H9 (cell line): ENCODE data around the gene FAM53B. TPM values are rescaled to one million over a fixed set of nuclear protein-coding genes. Genes with fewer than 3 reads are reported as not detected.

Experiments used
- DNase-seq: peaks from one replicate; pipeline ENCODE4 v3.0.0-alpha.2; 2017
- H2AFZ ChIP-seq: one replicate; pipeline ENCODE4 v1.6.1; 2013; ENCODE audit warnings: mild to moderate bottlenecking, low read length, control low read depth, moderate library complexity
- H2AK5ac ChIP-seq: 2 replicates; pipeline ENCODE4 v1.6.1; 2013; ENCODE audit warnings: low read length, control low read depth, mixed read lengths; ENCODE audit not compliant: insufficient read length
- H2BK120ac ChIP-seq: one replicate; pipeline ENCODE4 v1.6.1; 2013; ENCODE audit warnings: low read depth, mild to moderate bottlenecking, low read length, control low read depth, inconsistent platforms; ENCODE audit not compliant: poor library complexity, severe bottlenecking
- H2BK12ac ChIP-seq: 2 replicates; pipeline ENCODE4 v1.6.1; 2013; ENCODE audit warnings: low read length, control low read depth, mixed read lengths, low read depth; ENCODE audit not compliant: insufficient read length
- H2BK15ac ChIP-seq: 2 replicates; pipeline ENCODE4 v1.6.1; 2013; ENCODE audit warnings: low read depth, low read length, control low read depth
- H2BK20ac ChIP-seq: one replicate; pipeline ENCODE4 v1.6.1; 2013; ENCODE audit warnings: low read depth, mild to moderate bottlenecking, low read length, control low read depth, inconsistent platforms; ENCODE audit not compliant: poor library complexity, severe bottlenecking
- H2BK5ac ChIP-seq: 2 replicates; pipeline ENCODE4 v1.6.1; 2013; ENCODE audit warnings: low read length, control low read depth, mixed read lengths; ENCODE audit not compliant: insufficient read length
- H3K14ac ChIP-seq: 2 replicates; pipeline ENCODE4 v1.6.1; 2013; ENCODE audit warnings: low read length, control low read depth; ENCODE audit not compliant: insufficient read depth
- H3K18ac ChIP-seq: 2 replicates; pipeline ENCODE4 v1.6.1; 2013; ENCODE audit warnings: low read depth, mild to moderate bottlenecking, mixed read lengths, low read length, control low read depth; ENCODE audit not compliant: insufficient read length
- H3K23ac ChIP-seq: 2 replicates; pipeline ENCODE4 v1.6.1; 2013; ENCODE audit warnings: low read length, control low read depth, mixed read lengths, low read depth; ENCODE audit not compliant: insufficient read length
- H3K23me2 ChIP-seq: 2 replicates; pipeline ENCODE4 v1.6.1; 2013; ENCODE audit warnings: low read depth, mild to moderate bottlenecking, mixed read lengths, low read length, control low read depth; ENCODE audit not compliant: insufficient read length, poor library complexity, severe bottlenecking
- H3K27ac ChIP-seq: 2 replicates; pipeline ENCODE4 v1.5.1; 2013; ENCODE audit warnings: low read length, control low read depth, mixed read lengths, low read depth; ENCODE audit not compliant: insufficient read length
- H3K27me3 ChIP-seq: 2 replicates; pipeline ENCODE4 v1.6.1; 2013; ENCODE audit warnings: low read length, control low read depth, inconsistent platforms; ENCODE audit not compliant: insufficient read depth
- H3K4ac ChIP-seq: 2 replicates; pipeline ENCODE4 v1.6.1; 2013; ENCODE audit warnings: low read depth, mild to moderate bottlenecking, control low read depth, inconsistent platforms, low read length, moderate library complexity
- H3K4me1 ChIP-seq: 2 replicates; pipeline ENCODE4 v1.6.1; 2013; ENCODE audit warnings: low read length, control low read depth, inconsistent platforms; ENCODE audit not compliant: insufficient read depth
- H3K4me2 ChIP-seq: 2 replicates; pipeline ENCODE4 v1.6.1; 2013; ENCODE audit warnings: low read length, control low read depth, mixed read lengths; ENCODE audit not compliant: insufficient read length, insufficient read depth
- H3K56ac ChIP-seq: 2 replicates; pipeline ENCODE4 v1.6.1; 2013; ENCODE audit warnings: low read depth, mild to moderate bottlenecking, mixed read lengths, low read length, control low read depth; ENCODE audit not compliant: insufficient read length
- H3K79me1 ChIP-seq: 2 replicates; pipeline ENCODE4 v1.6.1; 2013; ENCODE audit warnings: low read depth, mild to moderate bottlenecking, moderate library complexity, low read length, control low read depth, inconsistent platforms; ENCODE audit not compliant: insufficient read depth, poor library complexity, severe bottlenecking
- H3K79me2 ChIP-seq: 2 replicates; pipeline ENCODE4 v1.6.1; 2013; ENCODE audit warnings: low read length, control low read depth, inconsistent platforms; ENCODE audit not compliant: insufficient read depth
- H3K9ac ChIP-seq: 2 replicates; pipeline ENCODE4 v1.6.1; 2013; ENCODE audit warnings: low read length, control low read depth, mixed read lengths; ENCODE audit not compliant: insufficient read length; ENCODE audit errors: extremely low read depth
- H3K9me3 ChIP-seq: one replicate; pipeline ENCODE4 v1.6.1; 2013; ENCODE audit warnings: low read depth, low read length, inconsistent platforms; ENCODE audit not compliant: control insufficient read depth
- H3T11ph ChIP-seq: one replicate; pipeline ENCODE4 v1.6.1; 2013; ENCODE audit warnings: mild to moderate bottlenecking, low read length, control low read depth, inconsistent platforms
- H4K20me1 ChIP-seq: one replicate; pipeline ENCODE4 v1.6.1; 2013; ENCODE audit not compliant: control insufficient read depth, insufficient read length, insufficient read depth
- H4K5ac ChIP-seq: 2 replicates; pipeline ENCODE4 v1.6.1; 2013; ENCODE audit warnings: low read depth, mild to moderate bottlenecking, mixed read lengths, low read length, control low read depth; ENCODE audit not compliant: insufficient read length
- H4K8ac ChIP-seq: replicated peaks from 2 replicates; pipeline ENCODE4 v1.6.1; 2013; ENCODE audit warnings: low read length, control low read depth, mixed read lengths, low read depth; ENCODE audit not compliant: insufficient read length
- H4K91ac ChIP-seq: 2 replicates; pipeline ENCODE4 v1.6.1; 2013; ENCODE audit warnings: low read depth, mild to moderate bottlenecking, moderate library complexity, mixed read lengths, low read length, control low read depth; ENCODE audit not compliant: insufficient read length
- H3K27ac Mint-ChIP-seq, 3 experiments: 2 replicates in 2 of 3; 3 replicates in 1 of 3; pipeline ENCODE4 v1.8.0; 2020 to 2021; ENCODE audit warnings: mixed read lengths in 3 of 3, mild to moderate bottlenecking in 1 of 3, moderate library complexity in 1 of 3
- H3K27me3 Mint-ChIP-seq: 2 replicates; pipeline ENCODE4 v1.8.0; 2021; ENCODE audit warnings: low read depth, mild to moderate bottlenecking, moderate library complexity, mixed read lengths
- H3K36me3 Mint-ChIP-seq, 3 experiments: 2 replicates in 2 of 3; 3 replicates in 1 of 3; pipeline ENCODE4 v1.8.0; 2020 to 2021; ENCODE audit warnings: low read depth in 3 of 3, mixed read lengths in 3 of 3; ENCODE audit not compliant: insufficient read depth in 1 of 3
- H3K4me1 Mint-ChIP-seq, 2 experiments: 2 replicates each; pipeline ENCODE4 v1.8.0; 2020; ENCODE audit warnings: mixed read lengths in 2 of 2
- H3K4me3 Mint-ChIP-seq, 2 experiments: 2 replicates in 1 of 2; 3 replicates in 1 of 2; pipeline ENCODE4 v1.8.0; 2020 to 2021; ENCODE audit warnings: mild to moderate bottlenecking in 2 of 2, mixed read lengths in 2 of 2, moderate library complexity in 1 of 2
- H3K9me3 Mint-ChIP-seq, 2 experiments: 2 replicates in 1 of 2; 3 replicates in 1 of 2; pipeline ENCODE4 v1.8.0; 2020; ENCODE audit warnings: mild to moderate bottlenecking in 2 of 2, mixed read lengths in 2 of 2, moderate library complexity in 1 of 2
- WGBS: extraction: QIAGEN DNeasy Blood & Tissue Kit; methylation state at CpG from one replicate; pipeline ENCODE4 v1.1.7; 2013; ENCODE audit warnings: missing lambda C conversion rate, low lambda C conversion rate, mixed read lengths; ENCODE audit not compliant: insufficient read length; ENCODE audit errors: extremely low coverage; 5-methylcytosine and 5-hydroxymethylcytosine counted together
- total RNA-seq: library from RNA; stranded (reverse); gene quantifications from 2 replicates; pipeline ENCODE4 v1.2.1, GENCODE V29; 2021
- TF ChIP-seq, protein P1 (sequence below): fragments of 200-600 bp; sonication (generic); conservative IDR thresholded peaks from 3 replicates; pipeline ENCODE4 v1.8.0; 2021; ENCODE audit warnings: antibody characterized with exemption, mild to moderate bottlenecking

Gene FAM53B
- total RNA-seq, 1 experiment from 2014 or later = 11.5 TPM

DNA sequence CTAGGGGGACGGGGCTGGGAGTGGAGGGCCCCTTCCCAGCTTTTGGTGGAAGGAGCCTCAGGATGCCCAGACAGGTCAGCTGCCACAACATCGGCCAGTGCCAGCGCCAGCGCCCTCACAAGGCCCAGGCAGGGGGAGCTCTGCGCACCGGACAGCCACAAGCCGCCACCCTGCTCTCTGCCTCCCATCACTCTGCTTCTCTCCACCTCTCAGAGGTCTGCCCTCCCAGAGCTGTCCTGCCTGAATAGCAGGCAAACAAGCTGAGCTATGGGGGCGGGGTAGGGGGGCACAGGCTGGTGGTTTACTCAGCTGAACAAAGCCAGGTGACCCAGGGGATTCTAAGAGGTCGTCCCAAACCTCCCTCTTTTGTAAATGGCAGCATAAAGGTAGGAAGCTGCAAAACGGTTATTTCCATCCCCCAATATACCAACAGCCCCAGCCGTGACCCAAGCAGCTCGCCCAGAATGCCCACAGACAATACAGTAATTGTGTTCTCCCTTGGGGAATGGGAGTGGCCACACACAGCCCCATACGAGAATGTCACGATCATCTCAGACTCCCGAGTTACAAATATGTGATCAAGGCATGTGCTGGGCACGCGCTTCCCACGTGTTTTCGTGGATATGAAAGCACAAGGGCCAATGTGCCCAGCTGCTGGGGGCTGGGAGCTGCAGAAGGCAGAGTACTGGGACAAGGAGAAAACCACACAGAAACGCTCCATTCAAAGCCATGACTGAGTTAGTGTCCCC, 19.7 kb downstream of the FAM53B start:
- DNase-seq = no peak
- no peak overlapping the region for H4K8ac ChIP-seq

More for the DNA sequence above, 19.7 kb downstream of the FAM53B start:
- Mint-ChIP-seq H3K27ac (peak overlapping the region in 1 of 3 experiments; percentile 82; a peak in 2 of 7 replicates), H3K4me3 (no peak overlapping the region), H3K36me3 (no peaks in the 10 kb centered on the region; a peak in 1 of 7 replicates), H3K9me3 (no peaks in the 10 kb centered on the region), H3K27me3 (no peaks in the 10 kb centered on the region), H3K4me1 (peaks cover 27 to 39% of the 10 kb centered on the region in 2 experiments)
- Histone ChIP-seq H2BK12ac (no peak overlapping the region), H3K56ac (no peak overlapping the region), H3K27ac (no peak overlapping the region), H3K9ac (no peak overlapping the region), H3K9me3 (no peaks in the 10 kb centered on the region), H3K4me2 (no peak overlapping the region), H2BK5ac (no peak overlapping the region), H3K23me2 (no peaks in the 10 kb centered on the region), H3T11ph (no peak overlapping the region), H3K79me1 (no peaks in the 10 kb centered on the region), H2BK20ac (no peak overlapping the region), H4K5ac (no peak overlapping the region), H2BK15ac (no peak overlapping the region), H3K27me3 (no peaks in the 10 kb centered on the region), H3K23ac (no peak overlapping the region), H3K79me2 (no peaks in the 10 kb centered on the region), H2AK5ac (no peak overlapping the region), H3K4me1 (no peaks in the 10 kb centered on the region), H3K4ac (no peak overlapping the region), H3K14ac (peak overlapping the region; percentile 16; the same call in 1 of the 2 replicates), H4K91ac (no peak overlapping the region), H3K18ac (no peak overlapping the region), H4K20me1 (no peaks in the 10 kb centered on the region), H2AFZ (no peak overlapping the region), H2BK120ac (no peak overlapping the region)
- TF ChIP-seq, protein P1, sequence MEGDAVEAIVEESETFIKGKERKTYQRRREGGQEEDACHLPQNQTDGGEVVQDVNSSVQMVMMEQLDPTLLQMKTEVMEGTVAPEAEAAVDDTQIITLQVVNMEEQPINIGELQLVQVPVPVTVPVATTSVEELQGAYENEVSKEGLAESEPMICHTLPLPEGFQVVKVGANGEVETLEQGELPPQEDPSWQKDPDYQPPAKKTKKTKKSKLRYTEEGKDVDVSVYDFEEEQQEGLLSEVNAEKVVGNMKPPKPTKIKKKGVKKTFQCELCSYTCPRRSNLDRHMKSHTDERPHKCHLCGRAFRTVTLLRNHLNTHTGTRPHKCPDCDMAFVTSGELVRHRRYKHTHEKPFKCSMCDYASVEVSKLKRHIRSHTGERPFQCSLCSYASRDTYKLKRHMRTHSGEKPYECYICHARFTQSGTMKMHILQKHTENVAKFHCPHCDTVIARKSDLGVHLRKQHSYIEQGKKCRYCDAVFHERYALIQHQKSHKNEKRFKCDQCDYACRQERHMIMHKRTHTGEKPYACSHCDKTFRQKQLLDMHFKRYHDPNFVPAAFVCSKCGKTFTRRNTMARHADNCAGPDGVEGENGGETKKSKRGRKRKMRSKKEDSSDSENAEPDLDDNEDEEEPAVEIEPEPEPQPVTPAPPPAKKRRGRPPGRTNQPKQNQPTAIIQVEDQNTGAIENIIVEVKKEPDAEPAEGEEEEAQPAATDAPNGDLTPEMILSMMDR = no peak
- no CpG with 5 or more reads among the region's 20 CpGs for WGBS
